Nephron progenitor cell (in vitro differentiated cells): ENCODE measurements around the gene HOXD3.
A peak's percentile ranks its signal among the peaks of the same experiment; 100 is the strongest.

Experiments used
- DNase-seq: peaks from one replicate; pipeline ENCODE4 v3.0.0; 2021
- H3K27ac Mint-ChIP-seq: 2 replicates; pipeline ENCODE4 v1.8.0; 2021; ENCODE audit warnings: mild to moderate bottlenecking, moderate library complexity, mixed read lengths
- H3K27me3 Mint-ChIP-seq: 2 replicates; pipeline ENCODE4 v1.8.0; 2021; ENCODE audit warnings: mild to moderate bottlenecking, low read depth, mixed read lengths; ENCODE audit not compliant: poor library complexity
- H3K36me3 Mint-ChIP-seq: 2 replicates; pipeline ENCODE4 v1.8.0; 2021; ENCODE audit warnings: low read depth, mixed read lengths
- H3K4me1 Mint-ChIP-seq: 2 replicates; pipeline ENCODE4 v1.8.0; 2021; ENCODE audit warnings: mixed read lengths
- H3K4me3 Mint-ChIP-seq: 2 replicates; pipeline ENCODE4 v1.8.0; 2021; ENCODE audit warnings: mild to moderate bottlenecking, moderate library complexity, mixed read lengths
- H3K9me3 Mint-ChIP-seq: 2 replicates; pipeline ENCODE4 v1.8.0; 2021; ENCODE audit warnings: mild to moderate bottlenecking, moderate library complexity, mixed read lengths
- CTCF ChIP-seq: fragments of 200-600 bp; sonication (generic); IDR thresholded peaks from 2 replicates; pipeline ENCODE4 v1.5.0; 2021; ENCODE audit warnings: antibody characterized with exemption

The HOXD3 gene

GRCh38 chr2:176115883-176116813 is 41.0 kb upstream of the HOXD3 start, which contains the start of gene HOXD10:
Gene HOXD10 (plus strand): TSS chr2:176116778. CDS start chr2:176116834, 56 bp downstream.
- TF ChIP-seq CTCF: peak; percentile 54
- peak; percentile 85 for DNase-seq
- H3K36me3 Mint-ChIP-seq: no peaks in the 10 kb centered on the region
- H3K4me1 Mint-ChIP-seq: peaks cover 96% of the 10 kb centered on the region
- H3K27ac Mint-ChIP-seq: peak within 1 kb of the TSS; percentile 93
- H3K27me3 Mint-ChIP-seq: peaks cover 74% of the 10 kb centered on the region
- no peaks in the 10 kb centered on the region for H3K9me3 Mint-ChIP-seq
- peak within 1 kb of the TSS; percentile 86 for H3K4me3 Mint-ChIP-seq

- Mint-ChIP-seq H3K27ac (peak overlapping the region; percentile 93), H3K4me3 (peak overlapping the region; percentile 86), H3K36me3 (no peaks in the 10 kb centered on the region), H3K4me1 (peaks cover 85% of the 10 kb centered on the region), H3K9me3 (no peaks in the 10 kb centered on the region), H3K27me3 (peaks cover 63% of the 10 kb centered on the region)
- no peak for TF ChIP-seq CTCF
- peak; percentile 20 for DNase-seq
These were observed 39.8 kb upstream of the HOXD3 start for GRCh38 chr2:176117162-176117822.

- TF ChIP-seq CTCF: no peak
These were observed 39.2 kb upstream of the HOXD3 start for GRCh38 chr2:176117823-176118371.

GRCh38 chr2:176118601-176119339 is 38.3 kb upstream of the HOXD3 start:
- H3K36me3 Mint-ChIP-seq: peaks cover 2% of the 10 kb centered on the region
- H3K27me3 Mint-ChIP-seq: peaks cover 48% of the 10 kb centered on the region
- peak overlapping the region; percentile 86 for H3K4me3 Mint-ChIP-seq
- H3K27ac Mint-ChIP-seq: peak overlapping the region; percentile 97
- TF ChIP-seq CTCF: peak; percentile 72
- no peaks in the 10 kb centered on the region for H3K9me3 Mint-ChIP-seq
- peak; percentile 77 for DNase-seq
- peaks cover 70% of the 10 kb centered on the region for H3K4me1 Mint-ChIP-seq

More at GRCh38 chr2:176117823-176118371, 39.2 kb upstream of the HOXD3 start:
- H3K27ac Mint-ChIP-seq: peak overlapping the region; percentile 56
- H3K36me3 Mint-ChIP-seq: no peaks in the 10 kb centered on the region
- H3K4me3 Mint-ChIP-seq: peak overlapping the region; percentile 86
- peak; percentile 11 for DNase-seq
- peaks cover 79% of the 10 kb centered on the region for H3K4me1 Mint-ChIP-seq
- H3K27me3 Mint-ChIP-seq: peaks cover 57% of the 10 kb centered on the region
- H3K9me3 Mint-ChIP-seq: no peaks in the 10 kb centered on the region

- Mint-ChIP-seq H3K9me3 (no peaks in the 10 kb centered on the region), H3K4me3 (peak overlapping the region; percentile 86), H3K36me3 (peaks cover 13% of the 10 kb centered on the region), H3K27ac (peak overlapping the region; percentile 99), H3K27me3 (peaks cover 33% of the 10 kb centered on the region), H3K4me1 (peaks cover 68% of the 10 kb centered on the region)
- no peak for DNase-seq
- no peak for TF ChIP-seq CTCF
These were observed 36.5 kb upstream of the HOXD3 start for GRCh38 chr2:176120364-176121189.
